ENCODE results near the gene CARD9.
"Not testable (repeated sequence)": the region's sequence is repeated elsewhere in the genome, so short reads cannot be mapped to it uniquely, and the experiment has no call there.

The CARD9 gene

DNA sequence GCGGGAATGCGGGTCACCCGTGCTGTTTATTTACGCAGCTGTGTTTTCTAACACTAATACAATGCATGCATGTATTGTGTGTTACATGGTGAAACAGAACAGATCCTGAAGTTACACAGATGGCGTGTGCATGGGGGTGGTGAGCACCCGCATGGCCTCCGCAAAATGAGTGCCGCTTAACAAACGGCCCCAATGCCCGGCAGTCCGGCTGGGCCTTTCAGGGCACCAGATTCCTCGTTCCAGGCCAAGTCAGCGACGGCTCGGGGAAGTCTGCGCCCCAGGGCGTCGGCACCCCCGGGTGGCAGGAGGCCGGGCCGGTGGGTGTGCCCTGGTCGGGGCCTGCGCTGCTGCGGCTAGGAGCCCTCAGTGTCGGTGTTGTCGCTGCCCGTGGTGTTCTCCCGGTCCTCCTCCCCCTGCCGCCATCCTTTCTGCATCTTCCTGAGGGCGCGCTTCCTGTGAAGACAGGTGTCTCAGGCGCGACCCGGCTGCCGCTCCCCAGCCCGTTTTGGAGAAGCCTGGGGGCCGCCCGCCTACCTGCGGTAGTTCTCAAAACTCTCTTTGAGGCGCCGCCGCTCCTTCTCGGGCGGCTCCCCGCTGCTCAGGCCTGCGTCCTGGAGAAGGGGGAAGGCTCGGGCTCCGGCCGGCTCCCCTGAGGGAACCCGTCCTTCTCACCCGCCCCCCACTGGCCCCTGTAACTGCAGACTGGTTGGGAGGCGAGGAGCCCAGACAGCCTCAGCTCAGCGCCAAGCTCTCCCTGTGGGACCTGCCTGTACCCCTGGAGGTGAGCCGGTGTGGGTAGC, 9.3 kb downstream of the CARD9 start:
- DNase-seq (ENCODE audit: low read depth in 2 of 2): no peak

DNA sequence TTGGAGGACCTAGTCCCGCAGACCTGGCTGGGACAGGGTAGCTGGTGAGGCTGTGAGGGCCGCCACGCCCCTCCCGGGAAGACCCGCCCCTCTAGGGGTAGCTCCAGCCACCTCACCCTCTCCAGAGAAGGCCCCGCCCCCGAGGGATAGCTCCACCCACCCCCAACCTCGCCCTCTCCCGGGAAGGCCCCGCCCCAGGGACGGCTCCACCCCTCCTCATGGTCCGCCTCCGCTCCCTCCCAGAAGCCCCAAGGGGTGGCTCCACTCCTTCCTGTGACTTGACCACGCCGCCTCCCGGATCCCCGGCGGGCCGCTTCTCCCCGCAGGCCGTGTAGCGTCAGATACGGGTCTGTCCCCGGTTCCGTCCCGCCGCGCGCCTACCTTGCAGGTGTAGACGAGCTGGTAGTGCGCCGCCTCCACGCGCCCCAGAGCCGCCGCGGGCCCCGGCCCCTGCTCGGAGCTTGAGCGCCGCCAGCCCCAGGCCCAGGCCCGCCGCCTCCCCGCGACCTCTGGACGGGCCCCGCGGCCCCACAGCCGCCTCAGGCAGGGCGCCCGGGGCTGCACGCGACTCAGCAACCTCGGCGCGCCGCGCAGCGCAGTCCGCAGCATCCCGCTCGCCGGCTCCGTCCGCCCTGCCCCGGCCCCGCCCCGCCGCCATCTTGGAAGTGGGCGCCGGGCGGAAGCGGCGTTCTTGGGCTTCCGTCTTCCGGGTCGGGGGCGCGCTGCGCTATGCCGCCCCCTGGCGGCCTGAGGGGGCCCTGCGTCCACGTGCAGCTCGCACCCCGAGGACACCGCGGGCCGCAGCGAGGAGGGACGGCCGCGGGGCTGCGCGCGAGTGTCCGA, 10.1 kb downstream of the CARD9 start, which contains the start of gene DNLZ:
Gene DNLZ, minus strand, starts transcription at position 639 of the 843 bp plus-strand sequence. Its CDS starts 30 bp downstream, at position 609.
- DNase-seq (ENCODE audit: low read depth in 2 of 2): peak; percentile 92 to 99

DNA sequence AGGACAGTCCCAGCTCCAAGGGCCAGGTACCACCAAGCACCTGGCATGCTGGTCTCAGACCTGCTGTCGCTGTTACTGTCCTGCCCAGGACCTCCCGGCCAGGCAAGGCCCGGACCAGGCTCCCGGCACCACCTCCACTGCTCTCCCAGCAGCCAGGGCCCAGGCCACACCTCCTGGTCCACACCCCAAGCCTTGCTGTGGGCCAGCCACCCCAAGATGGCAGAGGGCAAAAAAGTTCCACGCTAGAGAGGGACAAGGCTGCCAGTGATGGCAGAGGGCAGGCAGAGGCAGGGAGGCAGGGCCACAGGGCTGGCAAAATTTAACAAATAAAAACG, 11.1 kb downstream of the CARD9 start:
- DNase-seq (ENCODE audit: low read depth in 2 of 2): no peak

DNA sequence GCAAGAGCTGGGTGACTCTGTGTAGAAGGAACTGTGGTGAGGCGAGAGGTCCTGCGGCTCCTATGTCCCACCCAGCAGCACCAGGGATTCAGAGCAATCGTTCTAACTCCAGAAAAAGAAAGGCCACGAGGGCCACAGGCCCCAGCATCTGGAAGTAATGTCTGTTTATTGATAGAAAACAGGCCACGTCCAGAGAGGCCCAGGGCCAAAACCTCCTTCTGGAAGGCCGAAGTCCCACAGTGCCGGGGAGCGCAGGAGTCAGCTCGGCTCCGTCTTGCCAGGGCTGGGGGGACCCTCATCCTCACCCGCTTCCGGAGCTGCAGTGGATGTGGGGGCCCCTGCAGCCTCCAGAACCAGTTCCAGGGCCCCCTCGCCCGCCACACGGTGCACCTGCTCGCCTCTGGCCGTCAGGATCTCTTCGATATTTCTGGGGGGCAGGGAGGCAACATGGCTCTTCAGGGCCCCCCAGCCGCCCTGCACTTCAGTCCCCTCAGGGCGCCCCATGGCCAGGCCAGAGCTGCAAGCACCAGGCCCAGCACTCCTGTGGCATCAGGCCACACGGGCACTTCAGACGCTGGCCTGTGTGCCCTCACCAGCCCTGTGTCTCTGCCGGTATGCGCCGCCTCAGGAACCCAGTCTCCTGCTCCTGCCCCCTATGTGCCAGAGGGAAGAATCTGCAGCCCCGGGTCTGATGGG, 11.6 kb downstream of the CARD9 start:
- DNase-seq (ENCODE audit: low read depth in 2 of 2): no peak

DNA sequence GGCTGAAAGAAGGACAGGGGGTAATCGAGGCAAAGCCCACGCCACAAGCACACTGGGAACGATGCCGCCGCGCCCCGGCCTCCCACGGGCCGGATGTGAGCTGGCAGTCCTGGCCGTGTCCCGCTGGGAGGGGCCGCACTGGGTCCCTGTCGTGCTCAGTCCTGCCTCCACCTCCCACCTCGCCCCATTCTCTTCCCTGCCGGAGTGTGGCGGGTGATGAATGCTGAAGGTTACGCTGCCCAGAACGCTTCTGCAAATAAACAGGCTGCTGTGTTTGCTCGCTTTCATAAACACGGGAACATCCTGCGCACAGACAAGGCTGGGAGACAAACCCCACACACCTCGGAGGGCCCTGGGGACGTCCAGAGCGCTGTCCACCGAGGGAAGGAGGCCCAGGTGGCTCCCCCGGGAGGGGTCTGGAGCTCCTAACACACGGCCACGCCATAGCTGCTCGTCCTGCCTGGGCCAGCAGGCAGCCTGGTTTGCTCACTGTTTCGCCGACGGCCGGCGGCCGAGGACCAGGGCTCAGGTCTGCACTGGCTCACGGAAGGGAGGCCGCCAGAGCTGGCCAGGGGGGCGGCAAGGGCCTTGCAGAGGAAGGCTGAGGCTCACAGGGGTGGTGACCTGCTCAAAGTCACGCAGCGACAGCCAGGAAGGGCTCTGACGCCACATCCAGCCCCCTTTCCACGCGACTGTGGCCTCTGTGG, 12.3 kb downstream of the CARD9 start:
- DNase-seq (ENCODE audit: low read depth in 2 of 2): no peak

DNA sequence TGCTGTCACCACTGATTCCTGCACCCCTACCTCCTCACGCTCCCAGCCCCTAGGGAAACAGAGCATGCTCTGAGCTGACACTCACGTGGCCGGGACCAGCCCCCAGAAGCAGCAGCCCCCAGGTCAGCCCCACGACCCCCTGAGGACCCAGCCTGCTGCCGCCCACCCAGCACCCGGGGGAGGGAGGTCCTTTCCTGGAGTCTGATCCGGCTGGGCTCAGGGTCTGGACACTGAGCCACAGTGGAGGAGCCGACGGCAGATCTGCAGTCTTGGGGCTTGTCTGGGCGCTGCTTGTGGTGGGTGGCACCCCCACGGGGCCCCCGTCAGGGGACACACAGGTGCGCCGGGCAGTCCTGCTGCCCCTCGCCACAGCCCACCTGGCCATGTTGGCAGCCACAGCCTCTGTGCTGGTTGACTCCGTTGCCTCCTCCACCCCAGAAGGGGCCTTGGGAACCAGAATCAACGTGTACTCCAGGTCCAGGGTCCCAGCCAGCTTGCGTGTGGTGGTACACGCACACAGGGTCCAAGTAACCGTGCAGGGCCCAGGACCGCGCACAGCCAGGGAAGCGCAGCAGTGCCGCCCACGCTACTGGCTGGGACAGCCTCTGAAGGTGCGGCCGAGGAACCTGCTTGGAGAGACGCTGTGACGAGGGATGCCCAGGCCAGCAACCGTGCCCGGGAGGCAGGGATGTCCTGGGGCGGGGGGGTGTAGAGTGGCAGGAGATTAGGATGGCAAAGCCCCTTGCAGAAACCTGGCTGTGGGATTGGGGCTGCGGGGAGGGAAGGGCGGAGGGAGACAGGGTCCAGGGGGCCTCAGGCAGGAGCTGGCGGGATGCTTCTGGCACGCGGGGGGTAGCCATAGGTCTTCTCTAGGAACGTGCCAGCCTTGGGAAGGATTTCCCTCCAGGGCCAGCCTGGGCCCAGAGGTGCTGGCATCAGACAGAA, 13.4 kb downstream of the CARD9 start:
- no peak for DNase-seq (ENCODE audit: low read depth in 2 of 2)

DNA sequence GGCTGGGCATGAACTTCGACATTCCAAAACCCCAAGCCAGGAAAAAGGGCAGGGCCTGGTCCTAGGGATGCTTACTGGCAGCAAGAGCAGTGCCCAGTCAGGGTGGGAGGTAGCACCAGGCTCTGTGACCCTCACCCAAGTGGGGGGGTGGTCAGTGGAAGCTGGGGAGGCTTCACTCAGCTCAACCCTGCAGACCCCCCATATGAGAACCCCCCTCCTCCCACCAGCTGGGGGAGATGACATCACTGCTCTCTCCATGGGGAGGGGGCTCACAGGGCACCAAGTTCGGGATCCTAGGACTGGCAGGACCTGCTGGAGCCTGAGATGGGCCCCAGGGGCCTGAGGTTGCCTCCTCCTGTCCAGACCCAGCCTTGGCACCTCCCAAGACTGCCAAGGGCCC, 14.6 kb downstream of the CARD9 start:
- DNase-seq (ENCODE audit: low read depth in 2 of 2): no peak

DNA sequence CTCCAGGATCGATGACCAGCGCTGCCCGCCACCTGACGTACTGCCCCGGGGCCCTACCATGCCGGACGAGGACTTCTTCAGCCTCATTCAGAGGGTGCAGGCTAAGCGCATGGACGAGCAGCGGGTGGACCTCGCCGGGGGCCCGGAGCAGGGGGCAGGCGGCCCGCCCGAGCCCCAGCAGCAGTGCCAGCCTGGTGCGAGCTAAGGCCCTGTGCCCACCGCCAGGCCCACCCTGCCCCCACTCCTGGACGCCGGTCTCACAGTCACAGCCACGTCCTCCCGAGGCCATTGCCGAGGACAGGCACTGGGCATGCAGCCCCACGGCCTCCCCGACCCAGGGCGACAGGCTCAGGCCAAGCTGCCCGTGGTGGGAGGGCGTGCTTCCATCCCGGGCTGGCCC, 15.5 kb downstream of the CARD9 start:
- DNase-seq (ENCODE audit: low read depth in 2 of 2): no peak

DNA sequence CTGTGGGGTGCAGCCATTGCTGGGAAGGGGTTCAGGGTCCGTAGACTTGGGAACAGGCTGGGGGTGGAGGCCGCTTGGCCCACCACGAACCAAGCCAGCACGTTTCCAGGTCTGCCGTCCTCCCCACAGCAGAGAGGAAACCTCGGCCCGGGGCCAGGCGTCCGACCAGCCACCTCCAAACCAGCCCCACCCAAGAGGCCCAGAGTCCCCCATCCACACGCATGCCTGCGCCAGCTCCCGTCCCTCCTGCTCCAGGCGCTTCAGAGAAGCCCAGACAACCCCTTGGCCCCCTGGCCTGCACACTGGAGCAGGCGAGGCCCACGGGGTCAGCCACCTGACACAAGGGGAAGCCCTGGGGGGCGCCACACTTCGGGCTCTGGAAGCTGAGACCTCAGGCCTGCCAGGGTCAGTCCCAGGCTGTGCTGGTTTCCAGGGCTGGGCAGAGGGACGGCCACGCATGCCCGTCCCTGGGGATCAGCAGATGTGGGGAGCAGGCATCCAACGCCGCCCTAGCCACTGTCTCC, 16.2 kb downstream of the CARD9 start:
- no peak for DNase-seq (ENCODE audit: low read depth in 2 of 2)

DNA sequence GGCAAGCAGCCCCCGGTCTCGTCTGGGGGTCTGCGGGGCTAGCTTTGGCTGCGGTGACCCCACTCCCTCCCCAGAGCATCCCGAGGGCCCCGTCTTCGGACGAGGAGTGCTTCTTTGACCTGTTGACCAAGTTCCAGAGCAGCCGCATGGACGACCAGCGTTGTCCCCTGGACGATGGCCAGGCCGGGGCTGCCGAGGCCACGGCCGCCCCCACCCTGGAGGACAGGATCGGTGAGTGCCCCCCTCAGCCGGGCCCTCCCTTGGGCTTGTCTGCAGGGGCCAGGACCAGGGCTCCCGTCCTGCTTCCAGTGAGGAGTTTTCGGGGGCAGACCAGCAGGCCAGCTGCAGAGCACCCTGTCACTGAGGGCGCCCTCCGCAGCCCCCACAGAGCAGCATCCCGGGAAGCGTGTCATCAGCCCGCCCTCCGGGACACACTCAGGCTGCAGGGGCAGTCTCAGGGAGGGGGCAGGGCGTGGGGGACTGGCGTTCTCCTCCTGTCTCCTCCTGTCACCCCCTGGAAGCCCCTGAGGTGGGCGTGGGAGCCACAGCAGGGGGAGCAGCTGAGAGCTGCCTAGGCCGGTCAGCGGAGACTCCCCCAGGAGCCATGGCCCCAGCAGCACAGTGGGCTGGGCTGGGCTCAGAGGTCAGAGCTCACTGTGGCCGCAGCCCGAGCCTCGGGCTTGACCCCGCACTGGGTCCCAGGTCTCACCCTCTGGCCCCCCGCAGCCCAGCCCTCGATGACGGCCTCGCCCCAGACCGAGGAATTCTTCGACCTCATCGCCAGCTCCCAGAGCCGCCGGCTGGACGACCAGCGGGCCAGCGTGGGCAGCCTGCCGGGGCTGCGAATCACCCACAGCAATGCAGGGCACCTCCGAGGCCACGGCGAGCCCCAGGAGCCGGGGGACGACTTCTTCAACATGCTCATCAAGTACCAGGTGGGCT, 17.6 kb downstream of the CARD9 start:
- DNase-seq (ENCODE audit: low read depth in 2 of 2): no peak

DNA sequence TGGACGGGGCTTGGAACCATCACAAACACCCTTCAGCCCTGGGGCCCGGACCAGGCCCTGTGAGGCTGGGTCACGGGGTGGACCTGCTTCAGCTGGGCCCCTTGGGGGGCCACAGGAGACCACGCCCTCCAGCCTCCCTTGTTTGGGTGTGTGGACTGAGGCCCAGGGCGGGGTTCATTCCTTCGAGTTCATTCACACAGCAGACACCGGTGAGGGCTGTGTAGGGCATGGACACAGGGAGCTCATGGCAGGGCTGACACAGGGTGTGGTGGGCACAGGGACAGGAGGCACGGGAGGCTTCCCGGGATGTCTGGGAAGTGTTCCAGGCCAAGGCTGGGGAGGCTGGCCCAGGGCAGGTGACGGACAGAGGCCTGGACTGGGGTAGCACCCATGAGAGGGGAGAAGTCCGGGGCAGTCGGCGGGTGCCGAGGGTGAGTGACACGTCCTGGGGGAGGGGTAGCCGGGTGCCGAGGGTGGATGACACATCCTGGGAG, 18.8 kb downstream of the CARD9 start:
- DNase-seq (ENCODE audit: low read depth in 2 of 2): no peak

DNA sequence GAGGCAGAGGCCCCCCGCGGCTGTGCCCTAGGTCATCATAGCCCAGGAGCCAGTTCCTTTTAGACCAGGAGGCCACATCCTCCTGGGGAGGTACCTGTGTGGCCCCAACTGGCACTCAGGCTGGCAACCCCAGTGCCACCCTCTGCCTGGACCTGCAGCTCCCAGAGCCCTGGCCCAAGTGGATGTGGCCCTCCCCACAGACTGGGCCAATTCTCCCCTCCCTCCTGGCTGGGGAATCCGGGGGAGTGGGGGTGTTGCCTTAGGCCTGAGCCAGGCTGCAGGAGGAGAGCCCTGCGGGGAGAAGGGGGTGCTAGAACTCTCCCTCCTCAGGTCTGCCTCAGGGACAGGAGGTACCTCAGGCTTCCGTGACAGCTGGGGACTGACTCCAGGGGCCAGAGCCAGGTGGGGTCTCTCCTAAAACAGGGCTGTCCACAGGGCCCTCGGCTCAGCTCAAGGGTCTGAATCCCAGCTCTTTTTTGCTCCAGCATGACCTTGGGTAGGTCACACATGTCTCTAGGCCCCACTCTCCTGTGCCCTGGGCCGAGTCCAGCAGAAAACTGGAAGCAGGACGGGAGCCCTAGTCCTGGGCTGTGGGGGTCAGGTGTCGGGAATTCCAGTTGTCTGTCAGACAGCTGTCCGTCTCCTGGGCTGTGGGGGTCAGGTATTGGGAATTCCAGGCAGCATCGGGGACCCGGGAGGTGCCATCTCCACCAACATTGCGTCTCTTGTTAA, 19.5 kb downstream of the CARD9 start:
- no peak for DNase-seq (ENCODE audit: low read depth in 2 of 2)

DNA sequence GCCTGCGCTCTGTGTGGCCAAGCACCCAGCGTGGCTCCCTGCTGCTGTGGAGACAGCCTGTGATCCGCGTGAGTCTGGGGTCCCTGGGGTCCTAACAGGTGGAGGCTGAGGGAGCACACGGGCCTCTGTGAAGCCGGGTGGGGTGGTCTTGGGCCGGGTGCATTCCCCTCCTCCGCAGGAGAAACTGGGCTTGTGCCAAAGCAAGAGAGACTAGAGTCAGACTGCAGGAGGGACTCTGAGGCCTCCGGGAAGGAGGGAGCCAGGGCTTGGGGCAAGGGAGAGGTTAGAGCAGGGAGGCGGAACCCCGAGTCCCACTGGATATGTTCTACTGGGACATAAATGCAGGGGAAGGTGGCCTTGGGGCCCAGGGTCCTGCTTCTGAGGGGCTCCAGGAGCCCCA, 20.4 kb downstream of the CARD9 start:
- no peak for DNase-seq (ENCODE audit: low read depth in 2 of 2)

DNA sequence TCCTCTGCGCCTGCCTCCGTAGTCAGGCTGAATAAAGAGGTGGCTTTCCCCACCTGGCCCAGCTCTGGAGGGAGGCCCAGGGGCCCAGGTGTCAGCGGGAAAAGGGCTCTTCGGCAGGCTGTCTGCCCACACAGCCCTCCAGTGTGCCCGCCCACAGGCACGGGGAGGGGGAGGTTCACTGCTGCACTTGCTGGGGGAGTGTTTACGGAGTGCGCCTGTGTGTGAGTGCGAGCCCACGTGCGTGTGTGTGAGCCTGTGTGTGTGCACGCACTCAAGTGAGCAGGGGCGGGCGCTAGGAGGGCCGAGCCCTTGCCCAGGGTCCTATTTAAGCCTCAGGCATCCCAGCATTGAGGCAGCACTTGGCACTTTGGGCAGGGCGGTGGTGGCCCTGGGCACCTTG, 20.8 kb downstream of the CARD9 start:
- DNase-seq (ENCODE audit: low read depth in 2 of 2): no peak

DNA sequence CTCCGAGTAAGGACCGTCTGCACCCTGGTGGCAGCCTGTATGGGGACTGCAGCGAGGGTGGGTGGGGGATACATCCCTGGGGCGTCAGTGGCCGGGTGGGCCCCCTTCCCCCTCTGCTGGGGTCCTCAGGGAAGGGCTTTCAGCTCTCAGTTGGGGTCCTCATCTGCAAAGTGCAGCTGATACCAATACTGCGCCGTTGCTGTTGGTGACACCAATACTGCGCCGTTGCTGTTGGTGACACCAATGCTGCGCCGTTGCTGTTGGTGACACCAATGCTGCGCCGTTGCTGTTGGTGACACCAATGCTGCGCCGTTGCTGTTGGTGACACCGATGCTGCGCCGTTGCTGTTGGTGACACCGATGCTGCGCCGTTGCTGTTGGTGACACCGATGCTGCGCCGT, 21.6 kb downstream of the CARD9 start:
- DNase-seq (ENCODE audit: low read depth in 2 of 2): not testable (repeated sequence)

DNA sequence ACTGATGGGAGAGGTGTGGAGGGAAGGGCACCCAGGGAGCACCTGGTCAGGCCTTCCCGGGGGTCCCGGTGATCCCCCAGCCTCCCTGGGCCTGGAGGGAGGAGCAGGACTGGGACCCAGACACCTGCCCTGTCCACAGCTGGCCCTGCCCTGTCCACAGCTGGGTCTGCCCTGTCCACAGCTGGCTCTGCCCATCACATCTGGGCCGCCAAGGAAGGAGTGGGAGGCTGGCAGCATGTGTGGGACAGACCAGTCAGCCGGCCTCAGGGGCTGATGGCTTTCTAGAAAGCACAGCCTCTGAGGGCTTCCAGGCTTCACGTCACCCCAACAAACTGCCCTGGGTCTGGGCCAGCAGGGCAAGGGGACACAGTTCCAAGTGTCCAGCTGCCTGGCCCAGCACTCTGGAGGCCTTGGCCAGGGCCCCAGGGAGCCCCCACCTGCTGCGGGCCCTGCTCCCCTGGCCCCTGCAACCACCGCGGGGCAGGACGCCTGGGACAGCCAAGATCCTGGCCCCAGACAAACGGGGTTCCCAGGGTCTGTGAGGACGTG, 22.1 kb downstream of the CARD9 start:
- DNase-seq (ENCODE audit: low read depth in 2 of 2): no peak

DNA sequence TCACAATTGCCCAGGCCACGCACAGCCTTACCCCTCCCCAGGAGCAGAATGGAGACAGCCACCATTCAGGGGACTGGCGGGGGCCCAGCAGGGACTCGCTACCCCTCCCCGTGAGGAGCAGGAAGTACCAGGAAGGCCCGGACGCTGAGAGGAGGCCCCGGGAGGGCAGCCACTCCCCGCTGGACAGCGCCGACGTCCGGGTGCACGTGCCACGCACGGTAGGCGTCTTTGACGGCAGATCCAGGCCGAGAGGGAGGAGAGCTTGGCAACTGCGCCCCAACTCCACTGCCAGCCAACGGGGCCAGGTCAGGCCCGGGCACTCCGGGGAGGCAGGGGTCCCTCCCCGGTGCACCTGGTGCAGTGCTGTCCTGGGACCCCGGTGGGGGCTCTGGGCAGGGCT, 23.9 kb downstream of the CARD9 start:
- no peak for DNase-seq (ENCODE audit: low read depth in 2 of 2)

DNA sequence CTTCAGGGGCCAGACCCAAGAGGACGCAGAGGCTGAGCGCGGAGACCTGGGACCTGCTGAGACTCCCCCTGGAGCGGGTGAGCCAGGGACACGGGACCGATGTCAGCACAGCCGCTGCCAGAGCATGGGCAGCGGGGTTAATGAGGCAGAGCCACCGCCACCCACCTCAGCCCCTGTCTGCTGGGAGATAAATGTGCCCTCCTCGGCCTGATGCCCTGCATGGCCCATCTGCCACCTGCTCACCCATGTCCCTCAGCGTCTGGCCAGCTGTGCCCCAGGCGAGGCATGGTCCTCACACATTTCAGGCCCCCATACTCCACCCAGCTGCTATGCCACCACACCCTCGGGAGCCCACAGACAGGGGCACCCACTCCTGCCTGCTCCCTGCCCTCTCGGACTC, 24.8 kb downstream of the CARD9 start:
- no peak for DNase-seq (ENCODE audit: low read depth in 2 of 2)
